Neuron (in vitro differentiated cells): ENCODE measurements around the gene PTH2.

Experiments
- H2AFZ ChIP-seq: one replicate; pipeline ENCODE4 v1.6.1; 2013; ENCODE audit warnings: low read depth, mild to moderate bottlenecking, inconsistent platforms, low read length, moderate library complexity
- H3K27me3 ChIP-seq: one replicate; pipeline ENCODE4 v1.6.1; 2013; ENCODE audit warnings: low read length; ENCODE audit not compliant: insufficient read depth
- H3K36me3 ChIP-seq: one replicate; pipeline ENCODE4 v1.6.1; 2013; ENCODE audit warnings: low read length; ENCODE audit not compliant: insufficient read depth
- H3K4me1 ChIP-seq: one replicate; pipeline ENCODE4 v1.6.1; 2013; ENCODE audit warnings: low read length; ENCODE audit not compliant: insufficient read depth
- H3K4me3 ChIP-seq: 2 replicates; pipeline ENCODE4 v1.5.1; 2013; ENCODE audit warnings: mild to moderate bottlenecking, low read length, moderate library complexity
- H3K9me3 ChIP-seq: one replicate; pipeline ENCODE4 v1.6.1; 2013; ENCODE audit warnings: low read length

The PTH2 gene

DNA sequence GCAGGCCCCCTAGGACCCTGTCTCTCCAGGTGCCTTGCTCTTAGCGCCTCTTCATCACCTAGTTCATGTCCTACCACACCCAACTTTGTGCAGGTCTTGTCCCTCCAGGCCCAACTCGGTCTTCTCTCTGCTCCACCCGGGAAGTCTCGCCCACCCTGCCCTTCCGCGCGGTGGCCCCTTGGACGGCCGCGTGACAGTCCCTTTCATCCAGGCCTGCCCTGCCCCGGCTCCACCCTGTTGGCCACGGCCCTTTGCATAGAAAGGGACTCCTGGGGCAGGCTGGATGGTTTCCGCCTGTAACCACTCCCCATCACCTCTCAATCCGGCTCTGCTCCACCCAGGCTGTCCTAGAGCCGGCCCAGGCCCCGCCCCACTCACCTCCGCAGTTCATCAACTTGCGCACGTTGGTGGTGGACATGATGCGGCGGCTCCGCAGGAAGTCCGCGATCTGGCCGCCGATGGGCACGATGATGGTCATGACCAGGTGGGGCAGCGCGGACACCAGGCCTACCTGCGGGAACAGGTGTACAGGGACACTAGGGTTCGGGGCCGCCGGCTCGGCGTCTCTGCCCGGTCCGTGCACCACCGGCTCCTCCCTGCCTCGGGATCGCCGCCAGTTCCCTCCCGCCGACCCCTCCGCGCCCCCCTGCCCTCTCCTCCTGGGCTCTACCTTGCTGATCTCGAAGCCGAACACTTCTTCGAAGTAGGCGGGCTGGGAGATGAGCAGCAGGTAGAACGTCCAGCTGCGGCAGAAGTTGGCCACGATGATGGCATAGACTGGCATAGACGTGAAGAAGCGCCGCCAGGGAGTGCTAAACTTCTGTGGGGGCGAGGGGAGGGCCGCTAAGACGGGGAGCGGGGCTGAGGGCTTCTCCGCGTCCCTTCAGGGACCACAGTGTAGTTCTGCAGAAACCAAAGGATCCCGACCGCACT lies 9.2 kb upstream of the PTH2 start:
- H3K4me3 ChIP-seq: no peak overlapping the region
- H3K9me3 ChIP-seq: peaks cover 23% of the 10 kb centered on the region
- no peak overlapping the region for H2AFZ ChIP-seq
- H3K27me3 ChIP-seq: peaks cover 91% of the 10 kb centered on the region
- no peaks in the 10 kb centered on the region for H3K36me3 ChIP-seq
- peaks cover 14% of the 10 kb centered on the region for H3K4me1 ChIP-seq

DNA sequence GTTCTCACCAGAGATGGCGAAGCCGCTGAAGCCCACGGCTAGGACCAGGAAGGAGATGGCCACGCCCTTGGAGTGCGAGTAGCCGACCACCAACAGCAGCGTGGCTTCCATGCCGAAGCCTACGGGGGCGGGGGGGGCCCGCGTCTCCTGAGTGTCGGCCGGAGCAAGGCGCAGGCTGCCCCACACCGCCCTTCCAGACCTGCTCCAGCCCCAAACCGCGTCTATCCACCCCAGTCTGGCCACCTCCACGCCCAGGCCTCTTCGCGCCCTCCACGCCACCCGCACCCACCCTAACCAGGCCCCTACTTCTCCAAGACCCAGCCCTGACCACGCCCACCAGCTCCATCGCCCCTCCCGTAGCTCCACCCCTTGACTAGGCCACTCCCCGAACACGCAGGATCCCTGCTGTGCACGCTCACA lies 8.1 kb upstream of the PTH2 start:
- Histone ChIP-seq H3K4me1 (peaks cover 14% of the 10 kb centered on the region), H3K4me3 (no peak overlapping the region), H3K9me3 (peaks cover 23% of the 10 kb centered on the region), H2AFZ (no peak overlapping the region), H3K27me3 (peaks cover 91% of the 10 kb centered on the region), H3K36me3 (no peaks in the 10 kb centered on the region)

DNA sequence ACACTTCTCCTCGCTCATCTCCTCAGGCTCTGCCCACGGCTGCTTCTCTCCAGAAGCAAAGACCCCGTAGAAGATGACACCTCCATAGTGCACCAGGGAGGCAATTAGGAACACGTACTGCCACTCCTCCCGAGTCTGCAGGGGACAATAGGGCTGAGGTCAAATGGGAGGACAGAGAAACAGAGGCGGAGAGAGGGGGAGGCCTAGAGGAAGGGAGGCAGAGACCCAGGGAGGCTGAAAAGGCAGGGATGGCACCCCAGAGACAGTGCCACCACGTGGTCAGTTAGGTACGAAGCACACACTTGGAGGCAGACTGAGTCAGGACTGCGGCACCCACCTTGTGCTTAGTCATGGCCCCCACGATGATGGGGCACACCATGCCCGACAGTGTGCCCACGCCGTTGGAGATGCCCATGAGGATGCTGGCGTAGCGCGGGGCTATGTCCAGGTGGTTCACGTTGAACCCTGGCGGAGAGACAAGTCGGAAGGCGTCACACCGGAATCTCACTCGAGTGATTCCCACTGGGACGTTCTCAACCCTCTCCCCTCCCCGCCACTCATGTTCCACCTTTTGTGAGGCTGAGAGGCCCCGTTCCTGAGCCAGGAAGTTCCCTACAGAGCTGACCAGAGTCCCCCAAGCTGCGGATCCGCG lies 7.6 kb upstream of the PTH2 start:
- Histone ChIP-seq H3K4me3 (no peak overlapping the region), H3K27me3 (peaks cover 91% of the 10 kb centered on the region), H2AFZ (no peak overlapping the region), H3K36me3 (no peaks in the 10 kb centered on the region), H3K4me1 (peaks cover 14% of the 10 kb centered on the region), H3K9me3 (peaks cover 24% of the 10 kb centered on the region)

DNA sequence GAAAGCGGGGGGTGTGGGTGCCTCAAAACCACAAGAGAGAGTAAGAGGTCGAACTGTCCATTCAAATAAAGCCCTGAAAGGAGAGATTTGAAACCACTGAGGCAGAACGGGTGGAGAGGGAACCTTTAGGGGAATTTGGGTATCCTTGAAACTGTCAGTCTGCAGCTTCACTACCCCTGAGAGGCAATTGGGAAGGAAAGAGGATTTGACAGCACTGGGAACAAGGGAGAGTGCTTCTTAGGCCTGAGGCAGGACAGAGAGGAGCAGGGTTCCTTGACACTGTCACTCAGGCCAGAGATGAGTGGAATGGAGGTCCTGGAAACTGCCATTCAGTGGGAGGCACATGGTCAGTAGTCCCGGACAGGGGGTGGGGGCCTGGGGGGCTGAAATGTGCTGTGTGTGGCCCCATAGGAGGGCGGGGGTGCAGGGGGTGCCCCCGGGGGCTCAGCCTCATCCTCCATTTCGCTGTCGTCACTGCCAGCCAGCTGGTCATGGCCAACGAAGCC lies 7.0 kb upstream of the PTH2 start:
- H3K27me3 ChIP-seq: peaks cover 91% of the 10 kb centered on the region
- H3K4me1 ChIP-seq: peaks cover 14% of the 10 kb centered on the region
- peaks cover 25% of the 10 kb centered on the region for H3K9me3 ChIP-seq

DNA sequence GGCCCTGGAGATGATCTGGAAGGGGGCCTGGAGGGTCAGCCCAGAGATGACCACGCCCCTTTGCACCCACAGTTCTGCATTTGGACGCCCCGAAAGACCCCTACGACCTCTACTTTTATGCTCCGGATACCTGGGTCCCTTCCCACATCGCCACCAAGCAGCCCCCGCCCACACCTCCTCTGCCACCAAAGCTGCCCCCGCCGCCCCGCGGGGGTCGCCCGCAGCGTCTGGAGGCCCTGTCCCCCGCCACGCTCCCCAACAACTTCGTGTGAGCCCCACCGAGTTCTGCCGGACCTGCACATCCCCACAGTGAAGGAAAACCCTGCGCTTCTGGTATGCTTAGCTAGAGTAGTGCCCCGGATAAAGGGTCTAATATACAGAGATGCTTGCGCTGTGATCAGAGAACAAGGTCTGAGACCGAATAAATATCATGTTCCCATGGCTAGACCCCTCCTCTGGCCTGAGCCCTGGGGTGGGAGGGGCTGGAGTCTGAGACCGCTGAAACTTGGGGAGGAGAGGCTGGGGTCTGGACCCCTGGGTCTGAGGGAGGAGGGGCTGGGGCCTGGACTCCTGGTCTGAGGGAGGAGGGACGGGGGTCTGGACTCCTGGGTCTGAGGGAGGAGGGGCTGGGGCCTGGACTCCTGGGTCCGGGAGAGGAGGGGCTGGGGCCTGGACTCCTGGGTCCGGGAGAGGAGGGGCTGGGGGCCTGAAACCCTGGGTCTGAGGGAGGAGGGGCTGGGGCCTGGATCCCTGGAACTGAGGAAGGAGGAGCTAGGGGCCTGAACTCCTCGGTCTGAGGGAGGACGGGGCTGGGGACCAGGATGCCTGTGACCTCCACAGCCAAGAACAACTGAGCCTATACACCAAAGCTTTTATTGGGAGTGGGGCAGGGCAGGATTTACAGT lies 5.6 kb upstream of the PTH2 start:
- Histone ChIP-seq H3K4me1 (peaks cover 15% of the 10 kb centered on the region), H3K9me3 (peaks cover 20% of the 10 kb centered on the region), H3K27me3 (peaks cover 90% of the 10 kb centered on the region), H2AFZ (peak overlapping the region; percentile 81), H3K4me3 (peak overlapping the region; percentile 16), H3K36me3 (no peaks in the 10 kb centered on the region)

More for the DNA sequence above, 7.0 kb upstream of the PTH2 start:
- H2AFZ ChIP-seq: no peak overlapping the region
- H3K36me3 ChIP-seq: no peaks in the 10 kb centered on the region
- no peak overlapping the region for H3K4me3 ChIP-seq

DNA sequence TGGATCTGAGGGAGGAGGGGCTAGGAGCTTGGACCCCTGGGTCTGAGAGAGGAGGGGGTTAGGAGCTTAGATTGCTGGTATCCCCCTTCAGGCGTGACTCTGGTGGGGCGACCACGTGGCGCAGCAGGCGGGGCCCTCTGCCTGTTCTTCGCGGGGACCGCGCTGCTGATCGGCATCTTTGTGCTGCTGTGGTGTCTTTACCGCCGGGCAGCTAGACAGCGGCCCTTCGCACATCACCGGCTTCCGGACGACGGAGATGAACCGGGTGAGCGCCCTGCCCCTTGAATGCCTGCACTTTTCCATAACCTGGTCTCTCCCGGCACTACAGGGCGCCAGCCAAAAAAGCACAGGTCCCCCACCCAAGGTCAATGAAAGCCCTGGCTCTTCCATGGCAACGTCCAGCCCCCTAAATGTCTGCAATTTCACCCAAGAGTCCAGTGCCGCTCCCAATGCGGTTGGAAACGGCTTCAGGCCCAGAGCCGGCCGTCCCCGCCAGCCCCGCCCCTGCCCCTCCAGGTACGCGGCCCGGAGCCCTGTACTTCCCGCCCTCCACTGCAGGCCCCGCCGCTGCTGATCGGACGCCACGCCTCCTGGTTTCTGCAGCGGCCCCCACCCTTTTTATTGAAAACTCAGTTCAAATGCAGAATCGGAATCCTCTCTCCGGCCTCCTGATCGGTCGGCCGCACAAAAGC lies 4.8 kb upstream of the PTH2 start:
- Histone ChIP-seq H3K4me3 (peak overlapping the region; percentile 35), H2AFZ (peak overlapping the region; percentile 81), H3K4me1 (peaks cover 20% of the 10 kb centered on the region), H3K36me3 (no peaks in the 10 kb centered on the region), H3K27me3 (peaks cover 90% of the 10 kb centered on the region), H3K9me3 (peaks cover 13% of the 10 kb centered on the region)

DNA sequence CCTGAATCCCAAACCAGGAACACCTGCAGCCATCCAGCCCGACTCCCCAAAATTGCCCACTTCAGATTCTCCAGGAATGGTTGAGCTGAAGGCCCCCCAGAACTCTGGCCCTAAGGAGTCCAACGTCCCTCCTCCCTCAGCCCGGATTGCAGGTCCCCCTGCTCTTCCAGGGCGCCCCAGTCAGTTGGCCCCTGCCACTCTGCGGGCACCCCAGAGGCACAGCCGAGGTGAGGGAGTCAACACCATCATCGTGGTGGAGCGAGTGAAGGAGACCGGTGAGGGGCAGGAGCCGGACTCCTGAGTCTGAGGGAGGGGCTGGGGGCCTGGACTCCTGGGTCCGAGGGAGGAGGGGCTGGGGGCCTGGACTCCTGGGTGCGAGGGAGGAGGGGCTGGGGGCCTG lies 4.1 kb upstream of the PTH2 start:
- Histone ChIP-seq H3K9me3 (peaks cover 7% of the 10 kb centered on the region), H3K4me1 (peaks cover 25% of the 10 kb centered on the region), H3K4me3 (no peak overlapping the region), H2AFZ (no peak overlapping the region), H3K36me3 (no peaks in the 10 kb centered on the region), H3K27me3 (peaks cover 90% of the 10 kb centered on the region)

DNA sequence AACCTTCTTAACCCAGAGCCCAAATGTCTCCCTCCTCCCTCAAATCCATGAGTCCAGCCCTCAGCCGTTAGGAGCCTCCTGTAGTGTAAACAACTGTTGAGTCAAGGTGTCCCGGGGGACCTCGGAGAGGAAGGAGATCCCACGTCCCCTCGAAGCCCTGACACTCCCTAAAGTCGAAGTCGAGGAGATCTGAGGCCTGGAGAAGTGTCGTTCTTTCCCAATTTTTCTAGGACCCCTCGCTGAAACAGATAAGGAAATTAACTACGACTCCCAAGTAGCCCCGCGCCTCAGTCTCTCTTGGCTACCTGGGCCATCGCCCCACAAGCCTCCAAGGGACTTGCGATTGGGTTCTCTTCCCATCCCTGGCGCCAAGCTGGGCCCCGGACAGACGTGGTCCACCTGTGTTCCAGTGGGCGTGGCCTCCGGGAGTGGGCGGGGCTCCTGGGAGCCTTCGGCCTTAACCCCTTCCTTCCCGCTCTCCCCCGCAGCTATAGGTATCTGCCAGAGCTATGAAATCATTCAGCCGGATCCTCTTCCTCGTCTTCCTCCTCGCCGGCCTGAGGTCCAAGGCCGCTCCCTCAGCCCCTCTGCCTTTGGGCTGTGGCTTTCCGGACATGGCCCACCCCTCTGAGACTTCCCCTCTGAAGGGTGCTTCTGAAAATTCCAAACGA lies 2.8 kb upstream of the PTH2 start:
- no peak overlapping the region for H3K4me3 ChIP-seq
- peaks cover 2% of the 10 kb centered on the region for H3K9me3 ChIP-seq
- H3K36me3 ChIP-seq: no peaks in the 10 kb centered on the region
- peaks cover 25% of the 10 kb centered on the region for H3K4me1 ChIP-seq
- peaks cover 91% of the 10 kb centered on the region for H3K27me3 ChIP-seq
- H2AFZ ChIP-seq: no peak overlapping the region

DNA sequence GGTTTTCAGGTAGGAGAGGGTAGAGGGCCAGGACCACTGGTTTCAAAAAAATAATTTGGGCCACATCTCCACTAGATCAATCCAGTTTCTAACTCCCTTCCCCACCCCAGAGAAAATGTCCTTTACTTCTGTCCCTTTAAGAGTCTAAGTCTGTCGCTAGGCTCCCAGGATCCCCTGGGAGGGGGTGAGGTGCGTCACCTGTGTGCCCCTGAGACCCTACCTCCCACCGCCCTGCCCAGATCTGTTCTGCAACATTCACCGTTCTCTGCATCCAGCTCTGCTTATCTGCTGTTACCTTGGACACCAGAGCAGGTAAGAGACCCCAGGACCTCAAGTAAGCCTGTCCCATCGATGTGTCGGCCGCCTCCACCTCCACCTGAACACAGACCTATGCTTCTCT lies 1.9 kb upstream of the PTH2 start, which contains the start of gene GFY:
Gene GFY (plus strand): TSS at position 211 of the 400 bp plus-strand sequence. CDS start 1,043 bp downstream, outside the sequence.
- peaks cover 25% of the 10 kb centered on the region for H3K4me1 ChIP-seq
- no peaks in the 10 kb centered on the region for H3K36me3 ChIP-seq
- H3K9me3 ChIP-seq: peaks cover 2% of the 10 kb centered on the region
- no peak within 1 kb of the TSS for H2AFZ ChIP-seq
- H3K27me3 ChIP-seq: peaks cover 92% of the 10 kb centered on the region
- no peak within 1 kb of the TSS for H3K4me3 ChIP-seq

DNA sequence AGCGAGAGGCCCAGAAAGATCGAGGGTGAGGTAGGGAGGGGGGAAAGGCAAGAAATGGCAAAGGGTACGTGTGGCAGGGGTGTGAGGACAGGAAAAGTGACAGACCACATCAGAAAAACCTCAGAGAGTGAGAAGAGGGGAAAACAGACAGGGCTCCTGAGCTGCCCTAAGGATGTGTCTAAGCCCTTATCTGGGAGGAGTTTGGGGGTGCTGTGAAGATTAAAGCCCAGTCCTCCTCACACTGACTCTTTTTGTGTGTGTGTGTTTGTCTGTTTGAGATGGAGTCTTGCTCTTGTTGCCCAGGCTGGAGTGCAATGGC lies 703 bp upstream of the PTH2 start:
- Histone ChIP-seq H3K36me3 (no peaks in the 10 kb centered on the region), H3K4me3 (no peak overlapping the region), H3K9me3 (peaks cover 2% of the 10 kb centered on the region), H2AFZ (no peak overlapping the region), H3K4me1 (peaks cover 23% of the 10 kb centered on the region), H3K27me3 (peaks cover 91% of the 10 kb centered on the region)

DNA sequence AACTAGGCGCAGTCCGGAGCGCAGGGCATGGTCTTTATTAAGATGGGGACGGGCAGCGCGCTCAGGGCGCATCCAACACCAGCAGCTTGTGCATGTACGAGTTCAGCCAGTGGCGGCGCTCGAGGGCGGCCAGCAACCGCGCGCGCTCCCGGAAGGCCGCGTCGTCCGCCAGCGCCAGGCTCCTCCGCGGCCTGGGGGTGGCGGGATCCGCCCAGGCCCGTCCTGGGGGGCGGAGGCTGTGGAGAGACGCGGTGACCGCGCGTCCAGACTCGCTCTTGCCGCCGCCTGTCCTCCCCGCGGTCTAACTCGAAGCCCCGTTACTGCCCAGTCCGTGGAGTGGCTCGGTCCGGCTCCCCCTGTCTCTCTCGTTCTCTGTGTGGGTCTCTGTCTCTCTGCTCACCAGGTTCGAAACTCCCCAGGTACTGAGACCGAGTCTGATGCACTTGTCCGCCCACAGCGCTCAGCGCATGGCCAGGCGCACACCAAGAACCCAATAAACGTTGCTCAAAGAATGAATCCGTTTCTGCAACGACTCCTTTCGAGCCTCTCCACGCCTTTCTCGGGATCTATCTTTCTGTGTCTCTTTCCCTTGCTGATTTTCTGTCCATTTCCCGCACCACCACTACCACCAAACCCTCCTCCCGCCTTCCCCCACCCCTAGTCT lies 702 bp downstream of the PTH2 start:
- peaks cover 11% of the 10 kb centered on the region for H3K4me1 ChIP-seq
- H3K9me3 ChIP-seq: peaks cover 2% of the 10 kb centered on the region
- H3K27me3 ChIP-seq: peaks cover 92% of the 10 kb centered on the region
- H3K4me3 ChIP-seq: peak overlapping the region; percentile 20
- H2AFZ ChIP-seq: no peak overlapping the region
- H3K36me3 ChIP-seq: no peaks in the 10 kb centered on the region
